ENCODE data around the gene NKAIN2. TPM values are rescaled to one million over a fixed set of nuclear protein-coding genes. Genes with fewer than 3 reads are reported as not detected.

The NKAIN2 gene
- total and polyA plus RNA-seq, 9 of the 15 experiments (the other 6 are each of a cell fraction or from before 2014, with no cell fraction given), result not detected

- Histone ChIP-seq H3K9ac (ENCODE audit: insufficient read depth in 1 of 2, low read depth in 2 of 2, low read length in 2 of 2) (no peak overlapping the region), H3K9me1 (ENCODE audit: control insufficient read depth, insufficient read depth, low read length) (no peaks in the 10 kb centered on the region), H4K20me1 (replicated peaks; ENCODE audit: control insufficient read depth, insufficient read depth, low read length) (no peaks in the 10 kb centered on the region), H3K27me3 (ENCODE audit: control insufficient read depth in 2 of 2, insufficient read depth in 2 of 2, low read length in 2 of 2) (no peaks in the 10 kb centered on the region), H3K4me1 (replicated peaks in 1 of 2; ENCODE audit: control insufficient read depth in 2 of 2, insufficient read depth in 2 of 2, low read length in 2 of 2) (no peaks in the 10 kb centered on the region), H3K79me2 (ENCODE audit: control insufficient read depth, insufficient read depth, low read length) (no peaks in the 10 kb centered on the region), H2AFZ (ENCODE audit: low read depth, low read length) (no peak overlapping the region), H3K27ac (ENCODE audit: extremely low read depth, low read depth, low read length) (no peak overlapping the region), H3K4me3 (no peak overlapping the region), H3K36me3 (ENCODE audit: control insufficient read depth, insufficient read depth, low read length) (no peaks in the 10 kb centered on the region), H3K4me2 (ENCODE audit: insufficient read depth, low read length) (no peak overlapping the region), H3K9me3 (replicated peaks; ENCODE audit: control insufficient read depth, insufficient read depth, low read depth, low read length) (no peaks in the 10 kb centered on the region)
- DNase-seq (ENCODE audit: extremely low read depth in 1 of 4, low spot score in 3 of 4) (no peak), FAIRE-seq (no peak), ATAC-seq (no peak)
- CTCF ChIA-PET (ENCODE audit: low intra/inter-chr PET ratio), result no interaction called here
- WGBS (ENCODE audit: insufficient coverage, low coverage, missing lambda C conversion rate), result 11% methylated on average over 2 of the region's 2 CpGs
- intact Hi-C loops (cut with micrococcal nuclease), result no loop called here
- no TSS peak for BruUV-seq (replicated peaks)
- POLR2A ChIA-PET, result no interaction called here
- in situ Hi-C loops (cut with MboI), result no loop called here
- no peak for TF ChIP-seq JUN (IDR thresholded peaks at IDR 0.05; ENCODE audit: borderline replicate concordance, low read depth, low read length)
- TF ChIP-seq JUN (CRISPR knock-in tag; IDR thresholded peaks at IDR 0.05; ENCODE audit: borderline replicate concordance), result no peak
- TF ChIP-seq ARID2 (IDR thresholded peaks at IDR 0.05), result no peak
- no peak for TF ChIP-seq GATAD2A (IDR thresholded peaks at IDR 0.05)
- no peak for TF ChIP-seq SMARCA4 (IDR thresholded peaks at IDR 0.05)
- TF ChIP-seq SLC30A9 (CRISPR knock-in tag; IDR thresholded peaks at IDR 0.05), result no peak
- TF ChIP-seq PHF8 (IDR thresholded peaks at IDR 0.05; ENCODE audit: borderline replicate concordance, low read length), result no peak
- TF ChIP-seq SMARCE1 (IDR thresholded peaks at IDR 0.05), result no peak
- no peak for TF ChIP-seq GTF2F1 (IDR thresholded peaks at IDR 0.05; ENCODE audit: low read depth, low read length)
- no peak for TF ChIP-seq ETV1 (tag; conservative IDR thresholded peaks at IDR 0.05; ENCODE audit: low read depth)
Measured at GRCh38 chr6:124036384-124036783, 232.7 kb downstream of the NKAIN2 start.
